Testis (tissue), 3 donors: ENCODE data around the gene ATXN7L1. TPM values are rescaled to one million over a fixed set of nuclear protein-coding genes. Genes with fewer than 3 reads are reported as not detected.

Experiments
- DNase-seq: peaks from one replicate; pipeline ENCODE4 v3.0.0-alpha.2; 2019
- H3K27ac ChIP-seq, 2 donors: fragments of 200-600 bp; sonication (generic); one replicate each; pipeline ENCODE4 v1.5.1; 2019
- H3K27me3 ChIP-seq: fragments of 200-600 bp; sonication (generic); one replicate; pipeline ENCODE4 v1.5.1; 2019
- H3K36me3 ChIP-seq: fragments of 200-600 bp; sonication (generic); one replicate; pipeline ENCODE4 v1.5.1; 2017; ENCODE audit warnings: low read depth; ENCODE audit errors: missing control alignments
- H3K4me1 ChIP-seq: fragments of 200-600 bp; sonication (generic); one replicate; pipeline ENCODE4 v1.5.1; 2019
- H3K4me3 ChIP-seq, 2 donors: fragments of 200-600 bp; sonication (generic); one replicate each; pipeline ENCODE4 v1.5.1; 2017 to 2019
- H3K9me3 ChIP-seq: fragments of 200-600 bp; sonication (generic); one replicate; pipeline ENCODE4 v1.5.1; 2017
- POLR2A ChIP-seq: fragments of 450-650 bp; IDR thresholded peaks from one replicate; pipeline ENCODE4 v1.6.1; 2017; ENCODE audit warnings: antibody characterized with exemption, mild to moderate bottlenecking, moderate library complexity
- WGBS, 2 donors: methylation state at CpG; one replicate each; pipeline ENCODE4 v1.1.5; 2018; 5-methylcytosine and 5-hydroxymethylcytosine counted together
- intact Hi-C: fragments of 100-400 bp; cut with DNase I; formaldehyde crosslinking; loops from one replicate; pipeline ENCODE4 v1.15.1; 2023; ENCODE audit warnings: low total_unique reads
- polyA plus RNA-seq: library from polyadenylated mRNA; stranded (reverse); fragments of 350-450 nt; fragmentation: Illumina TruSeq; extraction: RNeasy Lipid Tissue Mini Kit (QIAGEN cat#74804); gene quantifications from one replicate; pipeline ENCODE4 v1.2.3, GENCODE V29; 2014; ENCODE audit warnings: low read depth, low replicate concordance; ENCODE audit not compliant: insufficient read depth
- total RNA-seq, 2 donors: library from RNA; depleted of rRNA; stranded (reverse); fragments of >200 nt; gene quantifications; one replicate each; pipeline ENCODE4 v1.2.3, GENCODE V29; 2016
- TF ChIP-seq, protein P1 (sequence below), 3 experiments: fragments of 450-650 bp in 2 of 3; fragments of 200-600 bp in 1 of 3; sonication (generic) in 1 of 3; IDR thresholded peaks; one replicate each; pipeline ENCODE4 v1.5.1; 2016 to 2019; ENCODE audit warnings: antibody characterized with exemption in 3 of 3, mild to moderate bottlenecking in 2 of 3, moderate library complexity in 1 of 3

Gene ATXN7L1
- total and polyA plus RNA-seq, 3 donors from 2014 or later = 35.7 to 61.7 (median 35.9) TPM

- 97 to 98% methylated on average over 4 of the region's 4 CpGs for WGBS, 2 donors
- intact Hi-C loops = no loop called here
- peaks cover 4% of the 10 kb centered on the region for H3K4me1 ChIP-seq
- H3K36me3 ChIP-seq = no peaks in the 10 kb centered on the region
- H3K9me3 ChIP-seq = no peaks in the 10 kb centered on the region
- H3K4me3 ChIP-seq = no peak overlapping the region
- no peak overlapping the region for H3K27ac ChIP-seq
- no peak for DNase-seq
- H3K27me3 ChIP-seq = no peaks in the 10 kb centered on the region
- TF ChIP-seq, protein P1, sequence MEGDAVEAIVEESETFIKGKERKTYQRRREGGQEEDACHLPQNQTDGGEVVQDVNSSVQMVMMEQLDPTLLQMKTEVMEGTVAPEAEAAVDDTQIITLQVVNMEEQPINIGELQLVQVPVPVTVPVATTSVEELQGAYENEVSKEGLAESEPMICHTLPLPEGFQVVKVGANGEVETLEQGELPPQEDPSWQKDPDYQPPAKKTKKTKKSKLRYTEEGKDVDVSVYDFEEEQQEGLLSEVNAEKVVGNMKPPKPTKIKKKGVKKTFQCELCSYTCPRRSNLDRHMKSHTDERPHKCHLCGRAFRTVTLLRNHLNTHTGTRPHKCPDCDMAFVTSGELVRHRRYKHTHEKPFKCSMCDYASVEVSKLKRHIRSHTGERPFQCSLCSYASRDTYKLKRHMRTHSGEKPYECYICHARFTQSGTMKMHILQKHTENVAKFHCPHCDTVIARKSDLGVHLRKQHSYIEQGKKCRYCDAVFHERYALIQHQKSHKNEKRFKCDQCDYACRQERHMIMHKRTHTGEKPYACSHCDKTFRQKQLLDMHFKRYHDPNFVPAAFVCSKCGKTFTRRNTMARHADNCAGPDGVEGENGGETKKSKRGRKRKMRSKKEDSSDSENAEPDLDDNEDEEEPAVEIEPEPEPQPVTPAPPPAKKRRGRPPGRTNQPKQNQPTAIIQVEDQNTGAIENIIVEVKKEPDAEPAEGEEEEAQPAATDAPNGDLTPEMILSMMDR (IDR thresholded peaks at IDR 0.05) = no peak
- no peak for TF ChIP-seq POLR2A
Measured at GRCh38 chr7:105835441-105835840, 41.0 kb downstream of the ATXN7L1 start.

GRCh38 chr7:105831824-105832535 is 44.4 kb downstream of the ATXN7L1 start:
- Histone ChIP-seq H3K27me3 (no peaks in the 10 kb centered on the region), H3K9me3 (no peaks in the 10 kb centered on the region), H3K4me3 (no peak overlapping the region), H3K27ac (no peak overlapping the region), H3K36me3 (no peaks in the 10 kb centered on the region), H3K4me1 (no peaks in the 10 kb centered on the region)
- WGBS, 2 donors = 91 to 93% methylated on average over 4 of the region's 4 CpGs
- intact Hi-C loops = no loop called here
- no peak for TF ChIP-seq POLR2A
- TF ChIP-seq, protein P1 (IDR thresholded peaks at IDR 0.05) = no peak
- no peak for DNase-seq

DNA sequence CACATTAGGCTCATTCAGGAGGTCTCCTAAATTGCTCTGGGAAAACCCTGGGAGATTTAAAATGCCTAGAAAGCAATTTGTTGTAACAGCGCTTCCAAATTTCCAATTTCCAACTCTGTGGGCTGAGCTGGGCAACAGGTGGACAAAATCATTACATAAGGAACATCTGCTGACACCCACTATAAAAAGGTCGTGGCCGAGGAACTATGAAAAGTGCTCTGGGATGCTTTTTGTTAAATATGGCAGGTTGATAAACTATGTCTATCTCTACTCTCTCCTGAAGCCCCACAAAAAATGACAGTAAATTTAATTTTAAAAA is 45.1 kb downstream of the ATXN7L1 start:
- no peaks in the 10 kb centered on the region for H3K27me3 ChIP-seq
- no peaks in the 10 kb centered on the region for H3K4me1 ChIP-seq
- DNase-seq = no peak
- no peaks in the 10 kb centered on the region for H3K9me3 ChIP-seq
- no peak overlapping the region for H3K27ac ChIP-seq
- intact Hi-C loops = no loop called here
- no peak for TF ChIP-seq POLR2A
- TF ChIP-seq, protein P1 (IDR thresholded peaks at IDR 0.05) = no peak
- no peaks in the 10 kb centered on the region for H3K36me3 ChIP-seq
- WGBS, 2 donors = 88 to 89% methylated on average over 3 of the region's 3 CpGs
- H3K4me3 ChIP-seq = no peak overlapping the region

DNA sequence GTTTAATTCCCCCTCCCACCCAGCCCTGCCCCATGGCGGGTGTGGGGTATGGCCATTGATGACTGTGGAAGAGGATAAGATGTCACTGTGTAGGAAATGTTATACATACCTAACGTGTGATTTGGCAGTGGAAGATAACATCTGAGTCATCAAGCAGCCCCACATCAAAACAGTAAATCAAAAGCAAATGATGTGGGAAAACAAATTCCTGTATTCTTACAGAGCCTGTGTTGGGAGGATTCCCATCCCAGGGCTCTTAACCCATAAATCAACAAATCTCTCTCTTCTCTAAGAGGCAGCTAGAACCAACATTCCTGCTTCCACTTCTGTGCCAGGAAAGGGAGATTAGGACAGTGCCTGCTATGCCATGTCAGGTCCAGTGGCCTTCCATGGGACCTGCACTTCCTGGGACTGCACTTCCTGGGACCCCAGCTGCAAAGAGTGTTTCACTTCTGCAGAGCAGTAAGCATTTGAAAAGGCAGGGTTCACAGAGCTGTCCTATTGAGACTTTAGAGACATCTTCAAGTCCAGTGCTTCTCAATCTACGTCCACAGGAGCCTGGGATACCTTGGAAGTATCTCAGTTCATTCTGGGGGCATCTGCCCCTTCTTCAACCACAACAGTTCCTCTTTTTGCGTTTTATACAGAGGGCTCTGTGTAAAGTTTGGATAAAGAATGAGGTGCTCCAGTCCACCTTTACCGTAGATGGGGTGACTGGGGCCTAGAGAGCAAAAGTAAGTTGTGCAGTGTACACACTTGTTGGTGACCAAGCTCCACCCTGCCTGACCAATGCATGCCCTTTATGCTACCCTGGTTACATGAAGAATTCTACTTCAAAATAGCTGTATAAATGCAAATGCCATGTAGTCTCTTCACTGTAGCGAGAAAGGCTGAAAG is 45.7 kb downstream of the ATXN7L1 start:
- H3K4me3 ChIP-seq = no peak overlapping the region
- WGBS, 2 donors = 69 to 76% methylated on average over 6 of the region's 6 CpGs
- no peak for DNase-seq
- H3K4me1 ChIP-seq = no peaks in the 10 kb centered on the region
- H3K36me3 ChIP-seq = no peaks in the 10 kb centered on the region
- intact Hi-C loops = no loop called here
- TF ChIP-seq POLR2A = no peak
- TF ChIP-seq, protein P1 (IDR thresholded peaks at IDR 0.05) = no peak
- H3K27ac ChIP-seq = no peak overlapping the region
- H3K9me3 ChIP-seq = no peaks in the 10 kb centered on the region
- no peaks in the 10 kb centered on the region for H3K27me3 ChIP-seq
